ENCODE data around the gene KTI12.

KTI12 gene

DNA sequence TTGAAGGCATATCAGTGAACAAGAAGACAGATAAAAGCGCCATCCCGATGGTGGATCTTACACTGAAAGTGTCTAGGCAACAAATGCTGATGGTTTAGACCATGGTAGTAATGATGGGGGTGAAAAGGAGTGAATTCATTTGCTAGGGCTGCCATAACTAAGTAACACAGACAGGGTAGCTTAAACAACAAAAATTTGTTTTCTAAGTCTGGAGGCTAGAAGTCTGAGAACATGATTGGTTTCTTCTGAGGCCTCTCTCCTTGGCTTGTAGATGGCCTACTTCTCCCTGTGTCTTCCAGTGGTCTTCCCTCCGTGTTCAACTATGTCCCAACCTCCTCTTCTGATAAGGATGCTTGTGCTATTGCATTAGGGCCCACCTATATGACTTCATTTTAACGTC is 29.7 kb downstream of the KTI12 start:
- in situ Hi-C loops (cut with MboI; ENCODE audit: low pct_unique_long_range_greater_than_20kb, low sequenced_read_pairs, unreplicated experiment): loop anchor here (5.0 kb wide), 1 partner anchor 102 kb away; no protein-coding TSS in a partner anchor
- TF ChIP-seq, protein P1, sequence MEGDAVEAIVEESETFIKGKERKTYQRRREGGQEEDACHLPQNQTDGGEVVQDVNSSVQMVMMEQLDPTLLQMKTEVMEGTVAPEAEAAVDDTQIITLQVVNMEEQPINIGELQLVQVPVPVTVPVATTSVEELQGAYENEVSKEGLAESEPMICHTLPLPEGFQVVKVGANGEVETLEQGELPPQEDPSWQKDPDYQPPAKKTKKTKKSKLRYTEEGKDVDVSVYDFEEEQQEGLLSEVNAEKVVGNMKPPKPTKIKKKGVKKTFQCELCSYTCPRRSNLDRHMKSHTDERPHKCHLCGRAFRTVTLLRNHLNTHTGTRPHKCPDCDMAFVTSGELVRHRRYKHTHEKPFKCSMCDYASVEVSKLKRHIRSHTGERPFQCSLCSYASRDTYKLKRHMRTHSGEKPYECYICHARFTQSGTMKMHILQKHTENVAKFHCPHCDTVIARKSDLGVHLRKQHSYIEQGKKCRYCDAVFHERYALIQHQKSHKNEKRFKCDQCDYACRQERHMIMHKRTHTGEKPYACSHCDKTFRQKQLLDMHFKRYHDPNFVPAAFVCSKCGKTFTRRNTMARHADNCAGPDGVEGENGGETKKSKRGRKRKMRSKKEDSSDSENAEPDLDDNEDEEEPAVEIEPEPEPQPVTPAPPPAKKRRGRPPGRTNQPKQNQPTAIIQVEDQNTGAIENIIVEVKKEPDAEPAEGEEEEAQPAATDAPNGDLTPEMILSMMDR (IDR thresholded peaks at IDR 0.05; ENCODE audit: extremely low read depth, insufficient read depth, missing control alignments): no peak
- DNase-seq (ENCODE audit: low spot score): no peak

DNA sequence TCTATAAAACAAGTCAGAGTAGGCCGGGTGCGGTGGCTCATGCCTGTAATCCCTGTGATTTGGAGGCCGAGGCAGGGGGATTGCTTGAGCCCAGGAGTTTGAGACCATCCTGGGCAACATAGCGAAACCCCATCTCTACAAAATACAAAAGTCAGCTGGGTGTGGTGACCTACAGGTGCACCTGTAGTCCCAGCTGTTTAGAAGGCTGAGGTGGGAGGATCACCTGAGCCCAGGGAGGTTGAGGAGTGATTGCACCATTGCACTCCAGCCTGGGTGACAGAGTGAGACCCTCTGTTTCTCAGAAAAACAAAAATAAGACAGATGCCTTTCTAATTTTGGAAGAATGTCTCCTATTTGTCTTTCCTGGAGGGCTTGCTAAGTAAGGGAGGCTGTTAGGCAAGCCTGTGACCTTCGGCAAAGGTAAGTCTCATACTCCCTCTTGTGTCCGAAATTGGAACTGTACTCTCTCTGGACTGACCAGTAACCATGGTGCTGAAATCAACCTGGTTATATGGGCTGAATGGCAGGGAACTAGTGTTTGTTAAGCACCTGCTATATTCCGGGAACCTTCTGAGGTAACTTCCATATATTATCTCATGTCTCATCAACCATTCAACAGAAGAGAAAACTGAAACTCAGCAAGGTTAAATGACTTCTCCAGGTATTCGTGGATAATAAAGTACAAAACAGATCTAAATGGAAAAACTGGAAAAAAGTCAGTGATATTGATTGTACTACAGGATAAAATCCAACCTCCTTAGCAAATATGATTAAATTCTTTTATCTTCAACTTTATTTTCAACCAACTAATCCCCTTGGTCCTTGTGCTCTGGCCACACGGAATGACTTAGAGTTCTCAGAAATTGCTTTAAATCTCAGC is 31.3 kb downstream of the KTI12 start:
- in situ Hi-C loops (cut with MboI; ENCODE audit: low pct_unique_long_range_greater_than_20kb, low sequenced_read_pairs, unreplicated experiment): loop anchor here (5.0 kb wide), 1 partner anchor 100 kb away; no protein-coding TSS in a partner anchor
- DNase-seq (ENCODE audit: low spot score): peak; percentile 86
- TF ChIP-seq, protein P1 (IDR thresholded peaks at IDR 0.05; ENCODE audit: extremely low read depth, insufficient read depth, missing control alignments): peak; percentile 92

DNA sequence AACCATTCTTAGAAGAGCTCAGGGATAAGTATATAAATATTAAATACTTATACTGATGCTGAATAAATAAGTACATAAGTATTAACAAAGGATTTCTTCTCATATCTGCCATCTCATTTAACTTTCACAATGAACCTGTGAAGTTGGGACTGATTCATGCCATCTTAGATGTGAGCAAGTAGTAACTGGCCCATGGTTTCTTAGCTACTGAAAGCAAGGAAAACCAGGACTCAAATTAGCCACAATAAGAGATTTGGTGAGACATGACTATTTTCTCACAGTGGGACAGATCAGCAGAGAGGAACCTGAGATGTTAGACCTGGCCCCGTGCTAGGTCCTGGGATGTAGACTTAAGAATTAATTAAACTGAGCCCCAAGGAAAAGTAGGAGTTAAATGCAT is 34.9 kb downstream of the KTI12 start:
- in situ Hi-C loops (cut with MboI; ENCODE audit: low pct_unique_long_range_greater_than_20kb, low sequenced_read_pairs, unreplicated experiment): no loop called here
- DNase-seq (ENCODE audit: low spot score): no peak
- TF ChIP-seq, protein P1 (IDR thresholded peaks at IDR 0.05; ENCODE audit: extremely low read depth, insufficient read depth, missing control alignments): no peak

DNA sequence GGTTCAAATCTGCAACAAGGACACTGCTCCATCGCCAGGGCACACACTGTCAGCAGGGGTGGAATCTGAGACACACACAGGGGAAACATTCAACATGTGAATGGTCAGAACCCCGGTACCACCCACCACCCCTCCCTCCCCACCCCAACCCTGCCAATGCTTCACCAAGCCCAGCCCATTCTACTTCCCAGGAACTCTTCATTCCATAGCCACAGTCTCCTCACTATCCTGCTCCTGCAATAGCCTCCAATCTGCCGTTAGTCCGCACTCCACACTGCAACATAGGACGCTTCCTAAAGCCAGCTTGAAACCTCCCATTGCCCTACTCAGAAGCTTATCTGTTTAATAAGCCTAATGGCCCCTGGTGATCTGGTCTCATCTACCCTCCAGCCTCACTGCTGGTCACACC is 35.6 kb downstream of the KTI12 start:
- no peak for DNase-seq (ENCODE audit: low spot score)
- in situ Hi-C loops (cut with MboI; ENCODE audit: low pct_unique_long_range_greater_than_20kb, low sequenced_read_pairs, unreplicated experiment): no loop called here
- TF ChIP-seq, protein P1 (IDR thresholded peaks at IDR 0.05; ENCODE audit: extremely low read depth, insufficient read depth, missing control alignments): no peak

DNA sequence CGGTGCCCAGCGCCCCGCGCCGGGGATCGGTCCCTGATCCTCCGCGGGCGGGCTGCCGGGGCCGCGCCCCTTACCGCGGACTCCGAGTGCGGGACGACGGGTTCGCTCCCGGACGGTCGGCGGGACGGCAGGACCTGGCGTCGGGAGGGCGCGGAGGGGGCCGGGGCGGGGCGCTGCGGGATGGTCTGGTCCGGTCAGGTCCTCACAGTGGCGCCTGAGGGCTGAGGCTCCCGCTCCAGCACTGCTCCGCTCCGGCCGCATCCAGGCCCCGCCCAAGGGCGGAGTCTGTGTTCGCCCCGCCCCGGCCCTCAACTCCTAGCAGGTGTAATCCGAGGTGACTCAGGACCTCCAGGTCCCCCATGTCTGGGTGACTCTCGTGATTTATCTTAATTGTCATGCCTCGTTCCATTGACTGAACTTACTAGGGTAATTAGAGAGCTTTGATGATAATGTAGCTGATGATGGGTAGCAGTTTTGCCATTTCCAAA is 43.1 kb downstream of the KTI12 start, which contains the start of gene RAB3B:
Gene RAB3B (minus strand): TSS at position 223 of the 488 bp plus-strand sequence. CDS start 13,583 bp downstream, outside the sequence.
- DNase-seq (ENCODE audit: low spot score): peak; percentile 88
- in situ Hi-C loops (cut with MboI; ENCODE audit: low pct_unique_long_range_greater_than_20kb, low sequenced_read_pairs, unreplicated experiment): no loop called here
- TF ChIP-seq, protein P1 (IDR thresholded peaks at IDR 0.05; ENCODE audit: extremely low read depth, insufficient read depth, missing control alignments): no peak

DNA sequence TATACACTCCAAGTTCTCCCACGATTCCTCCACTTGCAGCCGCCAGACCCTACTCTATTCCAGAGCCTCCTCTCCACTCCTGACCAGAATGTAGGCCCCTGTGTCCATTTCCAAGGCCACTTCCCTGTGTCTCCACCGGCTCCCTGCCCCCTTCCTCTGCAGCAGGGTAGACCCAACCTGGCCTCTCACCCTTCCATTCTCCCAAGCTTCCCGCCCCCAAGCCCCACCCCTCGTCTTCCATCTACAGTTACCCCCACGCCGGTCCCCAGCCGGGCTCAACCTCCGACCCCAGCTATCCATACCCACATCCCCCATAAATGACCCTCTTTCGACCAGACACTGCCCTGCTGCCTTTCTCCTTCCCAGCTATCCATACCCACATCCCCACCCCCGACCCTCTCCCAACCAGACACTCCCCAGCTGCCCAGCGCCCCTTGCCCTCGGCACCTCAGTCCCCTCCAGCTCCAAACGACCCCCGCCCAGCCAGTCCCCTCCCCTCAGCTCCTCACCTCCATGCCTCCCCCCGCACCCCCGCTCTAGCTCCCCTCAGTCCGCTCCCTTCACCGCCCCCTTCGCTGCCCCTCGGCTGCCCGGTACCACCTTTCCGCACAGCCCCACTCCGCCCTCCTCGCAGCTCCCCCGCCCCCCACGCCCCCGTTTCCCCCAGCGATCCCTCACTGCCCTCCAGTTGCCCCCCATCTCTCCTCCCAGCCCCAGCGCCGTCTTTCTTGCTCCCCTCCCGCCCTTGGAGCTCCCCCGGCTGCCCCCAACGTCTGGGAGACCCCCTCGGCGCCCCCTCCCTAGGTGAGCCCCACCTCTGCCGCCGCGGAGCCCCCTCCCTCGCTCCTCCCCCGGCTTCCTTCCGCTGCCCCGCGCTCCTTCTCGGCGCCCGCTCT is 43.8 kb downstream of the KTI12 start:
- in situ Hi-C loops (cut with MboI; ENCODE audit: low pct_unique_long_range_greater_than_20kb, low sequenced_read_pairs, unreplicated experiment): no loop called here
- TF ChIP-seq, protein P1 (IDR thresholded peaks at IDR 0.05; ENCODE audit: extremely low read depth, insufficient read depth, missing control alignments): no peak
- no peak for DNase-seq (ENCODE audit: low spot score)

All from GM13977 (cell line).